ENCODE data around the gene MDGA2.
"Not testable (repeated sequence)": the region's sequence is repeated elsewhere in the genome, so short reads cannot be mapped to it uniquely, and the experiment has no call there.

Gene MDGA2

GRCh38 chr14:47057364-47057763 lies 618.0 kb downstream of the MDGA2 start:
- DNase-seq, result no peak

- DNase-seq, result no peak
Observed at GRCh38 chr14:47044841-47045240, 630.6 kb downstream of the MDGA2 start.

GRCh38 chr14:47040550-47040949 lies 634.9 kb downstream of the MDGA2 start:
- DNase-seq, result no peak

- no peak for DNase-seq
Observed at GRCh38 chr14:47039336-47039735, 636.1 kb downstream of the MDGA2 start.

DNA sequence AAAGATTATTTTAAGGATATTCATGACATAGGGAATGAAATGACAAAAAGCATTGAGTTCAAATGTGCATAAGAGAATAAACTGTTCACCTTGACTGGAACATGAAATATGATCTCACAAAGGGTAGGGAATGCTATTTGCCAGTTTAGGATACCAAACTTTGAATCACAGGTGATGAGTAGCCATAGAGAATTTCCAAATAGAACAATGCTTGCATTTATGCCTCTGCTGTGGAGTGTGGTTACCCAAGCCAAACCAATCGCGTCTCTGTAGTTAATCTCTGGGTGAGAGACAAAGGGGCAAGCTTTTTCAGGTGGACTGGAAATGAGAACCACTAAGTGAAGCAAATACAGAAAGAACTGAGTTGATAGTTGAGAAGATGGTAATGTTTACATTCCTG lies 652.7 kb downstream of the MDGA2 start:
- no peak for DNase-seq

DNA sequence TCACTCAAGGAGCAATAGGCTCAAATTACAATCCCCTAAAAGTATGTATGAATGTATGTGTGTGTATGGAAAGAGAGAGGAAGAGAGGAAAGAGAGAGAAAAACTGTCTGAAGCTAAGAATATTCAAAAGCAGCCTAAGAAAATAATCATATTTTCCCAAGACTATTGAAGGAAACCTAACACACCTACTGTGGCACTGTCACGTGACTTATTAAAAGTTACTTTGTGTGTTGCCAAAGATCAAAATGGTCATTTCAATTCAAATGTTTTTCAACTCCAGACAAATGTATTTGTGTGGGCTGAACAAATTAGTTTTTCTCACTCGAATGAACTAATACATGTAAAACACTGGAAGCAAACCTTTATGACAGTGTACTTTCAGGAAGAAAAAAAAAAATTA lies 654.9 kb downstream of the MDGA2 start:
- no peak for DNase-seq

GRCh38 chr14:47012533-47013280 lies 662.7 kb downstream of the MDGA2 start:
- DNase-seq, result no peak

DNA sequence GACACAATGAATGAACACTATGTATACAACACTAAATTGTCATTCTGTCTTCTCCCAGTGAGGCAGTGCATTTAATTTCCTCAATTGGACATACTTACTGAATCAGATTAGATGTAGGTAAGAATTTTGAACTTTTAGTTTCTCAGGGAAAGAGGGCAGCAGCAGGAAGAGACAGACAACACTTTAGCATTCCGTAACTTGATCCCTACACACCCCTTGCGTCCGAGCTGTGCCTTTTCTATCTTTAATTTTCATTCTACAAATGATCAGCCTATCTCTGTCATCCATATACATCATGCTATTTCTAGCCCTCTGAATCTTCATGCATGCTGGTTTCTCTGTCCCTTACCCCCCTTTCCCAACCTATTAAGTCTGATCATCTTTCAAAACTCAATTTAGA lies 665.8 kb downstream of the MDGA2 start:
- no peak for DNase-seq

DNA sequence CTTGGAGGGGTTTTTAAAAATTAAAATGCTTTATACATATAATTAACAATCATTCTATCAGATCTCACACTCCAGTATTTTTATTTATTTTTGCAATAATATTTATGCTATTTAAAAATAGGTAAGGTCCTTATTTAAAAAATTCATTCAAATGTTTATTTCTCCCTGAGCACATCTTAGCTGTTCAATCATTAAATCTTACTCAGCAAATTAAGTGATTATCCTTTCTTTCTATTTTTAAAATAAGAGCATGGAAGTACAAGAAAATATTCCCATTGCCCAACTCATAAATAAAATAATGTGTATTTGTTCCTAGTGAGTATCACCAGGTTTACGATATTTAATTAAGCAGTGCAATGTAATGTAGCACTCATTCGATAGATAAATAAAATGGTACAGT lies 666.7 kb downstream of the MDGA2 start:
- DNase-seq, result no peak

DNA sequence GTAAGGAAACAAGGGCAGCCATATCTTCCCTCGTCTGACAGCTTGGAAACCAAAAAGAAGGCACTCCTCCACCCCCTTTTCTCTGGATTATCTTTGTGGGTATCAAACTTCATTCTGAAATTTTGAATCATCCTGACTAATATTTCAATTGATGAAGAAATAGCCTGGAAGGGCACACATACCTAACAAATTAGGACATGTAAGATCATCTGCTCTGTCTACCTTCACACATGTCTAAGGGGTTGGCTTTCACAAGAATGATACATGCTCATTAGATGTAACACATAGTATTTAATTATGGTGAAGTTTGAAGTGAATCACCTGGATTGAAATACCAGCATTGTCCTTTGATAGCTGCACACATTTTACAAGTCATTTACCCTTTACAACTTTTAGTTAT lies 675.7 kb downstream of the MDGA2 start:
- DNase-seq, result no peak

DNA sequence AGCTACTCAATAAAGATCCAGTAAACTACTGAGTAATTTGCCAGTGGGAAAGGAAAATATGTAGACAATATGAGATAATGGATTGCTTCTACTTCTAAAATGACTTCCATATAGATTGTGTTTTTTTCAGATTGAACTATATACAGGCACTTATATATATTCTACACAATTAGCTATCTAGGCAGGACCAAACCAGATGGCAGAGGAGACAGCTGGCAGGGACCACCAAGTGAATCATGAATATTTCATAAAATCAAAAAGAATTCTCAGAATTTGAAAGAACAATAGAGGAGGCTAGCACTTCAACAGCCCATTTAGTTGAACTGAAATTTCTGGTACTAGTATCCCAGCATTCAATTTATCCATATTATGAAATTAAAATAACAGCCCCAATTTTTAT lies 685.8 kb downstream of the MDGA2 start:
- no peak for DNase-seq

- DNase-seq, result no peak
Observed at GRCh38 chr14:46988312-46988711, 687.1 kb downstream of the MDGA2 start.

DNA sequence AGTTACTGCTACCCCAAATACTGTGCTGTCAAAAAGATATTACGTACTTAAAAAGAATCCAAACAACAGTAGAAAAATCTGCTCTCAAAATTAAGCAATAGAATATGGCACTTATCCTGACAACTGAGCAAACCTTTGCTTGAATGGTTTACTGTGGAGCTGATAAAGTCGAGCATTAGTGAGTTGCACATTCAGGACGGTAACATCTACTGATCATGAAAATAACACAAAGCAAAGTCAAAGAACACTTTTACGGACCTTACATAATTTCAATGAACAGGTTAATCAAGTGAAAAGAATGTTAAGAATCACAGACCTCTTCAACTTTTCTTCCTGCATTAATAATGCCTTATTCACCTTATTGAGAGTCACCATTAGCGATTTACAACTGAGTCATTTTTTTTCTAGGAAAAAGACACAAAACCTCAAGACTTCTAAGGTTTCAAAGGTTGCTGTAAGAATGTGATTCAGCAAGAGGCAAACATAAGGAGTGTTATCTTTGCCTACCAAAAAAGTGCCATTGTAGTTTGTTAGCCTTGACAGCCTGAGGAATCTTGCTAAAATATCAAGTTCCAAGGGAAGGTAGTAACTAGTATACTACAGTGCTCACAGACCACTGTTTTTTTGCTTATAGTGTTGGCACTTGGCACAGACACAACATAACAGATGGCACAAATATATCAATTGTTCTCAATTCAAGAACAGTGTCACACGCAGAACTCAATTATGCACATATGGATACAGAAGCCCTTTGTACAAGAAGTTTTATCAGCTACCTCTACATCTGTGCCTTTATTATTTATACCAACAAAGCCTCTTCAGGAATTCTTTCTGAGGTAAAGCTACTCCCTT lies 689.6 kb downstream of the MDGA2 start:
- DNase-seq, result no peak

DNA sequence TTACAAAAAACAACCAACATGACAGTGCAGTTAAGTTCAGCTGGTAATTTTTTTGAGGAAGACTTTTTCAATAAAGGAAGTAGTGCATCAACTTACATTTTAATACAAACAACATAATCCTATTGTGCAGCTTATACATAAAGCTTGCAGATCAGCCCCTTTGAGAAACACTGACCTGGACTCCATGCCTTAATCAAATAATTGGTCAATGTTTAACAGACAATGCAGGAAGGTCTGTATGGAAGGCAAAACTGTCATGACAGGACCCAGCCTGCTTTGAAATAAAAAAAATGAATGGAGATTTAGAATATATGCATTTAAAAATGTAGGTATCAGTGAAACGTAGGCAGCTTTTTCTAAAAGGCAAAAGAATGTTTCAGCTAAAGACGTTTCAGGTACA lies 702.1 kb downstream of the MDGA2 start:
- no peak for DNase-seq

- DNase-seq, result no peak
Observed at GRCh38 chr14:46964378-46964777, 711.0 kb downstream of the MDGA2 start.

GRCh38 chr14:46951103-46951502 lies 724.3 kb downstream of the MDGA2 start:
- DNase-seq, result no peak

DNA sequence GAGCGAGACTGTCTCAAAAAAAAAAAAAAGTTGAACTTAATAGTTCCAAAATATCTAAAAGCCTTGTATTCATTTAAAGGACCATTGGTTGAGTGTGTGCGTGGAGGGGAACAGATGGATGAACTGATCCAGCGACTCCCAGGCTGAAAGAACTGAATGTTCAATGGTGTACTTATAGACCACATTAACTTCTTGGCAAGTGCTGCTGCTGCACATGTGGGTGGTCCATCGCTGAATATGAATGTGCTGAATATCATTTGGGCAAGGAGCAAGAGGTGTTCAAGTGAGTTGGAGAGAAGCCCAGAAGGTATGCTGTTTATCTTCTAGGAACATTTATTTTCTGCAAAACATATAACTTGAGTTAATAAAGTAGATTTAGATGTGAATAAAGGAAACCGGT lies 734.8 kb downstream of the MDGA2 start:
- no peak for DNase-seq

GRCh38 chr14:46920542-46920941 lies 754.9 kb downstream of the MDGA2 start:
- no peak for DNase-seq

GRCh38 chr14:46915539-46915938 lies 759.9 kb downstream of the MDGA2 start:
- DNase-seq, result not testable (repeated sequence)

DNA sequence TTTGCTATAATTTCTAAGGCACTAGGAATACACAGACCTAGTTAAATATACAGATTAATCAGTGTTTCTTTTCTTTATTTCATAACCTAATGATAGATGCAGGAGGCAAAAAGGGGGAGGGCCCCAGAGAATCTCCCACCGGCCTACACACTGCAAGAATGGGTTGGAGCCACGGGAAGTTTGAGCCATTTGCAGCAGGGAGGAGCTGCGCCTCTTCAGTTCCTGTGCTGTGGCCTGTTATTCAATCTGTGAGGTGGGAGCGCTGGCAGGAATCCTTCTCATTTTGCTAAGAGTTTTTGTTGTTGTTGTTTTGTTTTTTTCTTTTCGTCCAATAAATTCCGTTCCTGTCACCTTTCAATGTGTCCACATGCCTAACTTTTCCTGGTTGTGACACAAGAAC lies 772.6 kb downstream of the MDGA2 start:
- DNase-seq, result no peak

DNA sequence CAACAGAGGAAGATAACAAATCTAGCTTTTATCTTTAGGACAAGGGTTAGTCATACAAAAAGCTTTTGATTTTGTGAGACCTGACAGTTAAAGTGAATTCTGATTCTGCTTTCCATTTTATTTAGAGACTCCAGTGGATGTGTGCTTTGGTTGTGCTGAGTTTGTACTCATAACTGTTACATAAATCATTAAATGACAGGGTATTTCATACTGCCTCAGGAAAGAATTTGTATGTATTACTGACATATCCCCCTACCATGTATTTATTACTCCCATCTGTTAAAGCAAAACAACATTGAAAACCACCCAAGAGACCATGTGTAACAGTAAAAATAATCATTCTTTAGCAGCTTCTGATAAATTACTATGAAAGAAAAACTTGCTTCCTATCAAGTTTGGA lies 780.9 kb downstream of the MDGA2 start:
- DNase-seq, result no peak

GRCh38 chr14:46887144-46887543 lies 788.3 kb downstream of the MDGA2 start:
- no peak for DNase-seq

- DNase-seq, result no peak
Observed at GRCh38 chr14:46885566-46885965, 789.8 kb downstream of the MDGA2 start.

GRCh38 chr14:46861753-46862152 lies 813.7 kb downstream of the MDGA2 start:
- no peak for DNase-seq
